COLO668 (cell line): ENCODE data around the gene RHOH.
"Not testable (repeated sequence)": the region's sequence is repeated elsewhere in the genome, so short reads cannot be mapped to it uniquely, and the experiment has no call there.

ENCODE experiments used
- DNase-seq: peaks from one replicate; lab custom pipeline; 2025; ENCODE audit not compliant: unreplicated experiment; lab: John Stamatoyannopoulos, UW

The RHOH gene, protein sequence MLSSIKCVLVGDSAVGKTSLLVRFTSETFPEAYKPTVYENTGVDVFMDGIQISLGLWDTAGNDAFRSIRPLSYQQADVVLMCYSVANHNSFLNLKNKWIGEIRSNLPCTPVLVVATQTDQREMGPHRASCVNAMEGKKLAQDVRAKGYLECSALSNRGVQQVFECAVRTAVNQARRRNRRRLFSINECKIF

DNA sequence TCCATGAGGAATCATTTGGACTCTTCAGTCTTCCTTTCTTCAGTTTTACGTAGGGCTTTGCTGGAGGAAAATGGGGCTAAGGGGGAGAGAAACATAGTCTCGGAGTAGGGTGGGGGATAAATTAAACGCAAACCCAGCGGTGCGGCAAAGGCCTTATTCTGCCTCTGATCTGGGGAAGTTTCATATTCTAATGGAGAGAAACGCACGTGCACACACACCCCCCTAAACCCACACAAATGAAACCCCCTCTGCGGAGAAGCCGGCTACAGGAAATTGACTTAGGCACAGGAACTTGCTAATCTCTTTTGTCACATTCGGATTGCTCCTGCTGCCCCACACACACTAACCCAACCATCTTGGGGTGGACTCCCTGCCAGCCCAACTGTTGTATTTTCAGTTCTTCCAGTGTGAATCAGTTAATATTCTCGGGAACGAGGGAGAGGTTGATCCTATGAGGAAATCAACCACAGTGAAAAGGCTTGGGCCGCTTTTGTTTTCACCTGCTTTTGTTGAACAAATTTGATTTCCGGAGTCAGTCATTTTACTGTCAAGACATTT lies at the start of gene RHOH:
TSS of gene RHOH (plus strand) at position 308 of the 558 bp plus-strand sequence. CDS start 46,356 bp downstream, outside the sequence.
- no peak for DNase-seq

DNA sequence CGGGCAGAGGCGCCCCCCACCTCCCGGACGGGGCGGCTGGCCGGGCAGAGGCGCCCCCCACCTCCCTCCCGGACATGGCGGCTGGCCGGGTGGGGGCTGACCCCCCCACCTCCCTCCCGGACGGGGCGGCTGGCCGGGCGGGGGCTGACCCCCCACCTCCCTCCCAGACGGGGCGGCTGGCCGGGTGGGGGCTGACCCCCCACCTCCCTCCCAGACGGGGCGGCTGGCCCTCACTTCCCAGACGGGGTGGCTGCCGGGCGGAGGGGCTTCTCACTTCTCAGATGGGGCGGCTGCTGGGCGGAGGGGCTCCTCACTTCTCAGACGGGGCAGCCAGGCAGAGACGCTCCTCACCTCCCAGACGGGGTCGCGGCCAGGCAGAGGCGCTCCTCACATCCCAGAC lies 49.3 kb upstream of the RHOH start:
- DNase-seq: not testable (repeated sequence)

DNA sequence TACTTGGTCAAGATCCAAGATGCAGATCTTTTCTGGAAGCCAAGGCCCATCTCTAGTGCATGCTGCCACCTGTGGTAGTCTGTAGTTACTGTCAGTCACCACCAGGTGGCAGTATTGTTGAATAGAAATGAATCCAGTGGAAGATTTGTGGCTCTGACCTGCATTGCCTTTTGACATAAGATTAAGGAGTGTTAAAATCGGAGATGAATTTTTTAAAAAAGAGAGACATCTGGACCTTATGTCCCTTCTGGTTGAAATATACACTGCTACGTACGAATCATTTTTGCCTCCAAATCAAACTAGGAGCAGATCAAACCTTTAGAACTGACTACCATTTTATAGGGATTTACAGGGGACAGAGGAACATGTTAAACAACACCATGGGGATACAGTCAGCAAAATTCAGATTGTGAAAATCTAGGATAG lies 46.9 kb upstream of the RHOH start:
- peak; percentile 54 for DNase-seq

DNA sequence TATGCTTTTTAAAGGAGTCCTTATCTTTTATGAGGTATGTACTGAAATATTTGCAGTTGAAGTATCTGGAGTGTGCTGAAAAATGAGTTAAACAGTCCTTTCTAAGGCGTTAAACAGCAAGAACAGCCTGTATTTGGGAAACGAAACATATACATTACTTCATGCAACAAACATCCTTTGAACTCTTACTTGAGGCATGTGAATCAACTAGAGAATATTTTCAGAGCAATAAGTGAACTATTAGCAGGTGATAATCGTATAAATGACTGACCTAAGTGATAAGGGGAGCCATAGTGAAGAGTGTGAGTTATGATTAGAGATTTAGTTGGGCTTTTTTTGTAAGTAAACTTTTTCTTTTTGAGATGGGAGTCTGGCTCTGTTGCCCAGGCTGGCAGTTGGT lies 45.9 kb upstream of the RHOH start:
- DNase-seq: no peak

DNA sequence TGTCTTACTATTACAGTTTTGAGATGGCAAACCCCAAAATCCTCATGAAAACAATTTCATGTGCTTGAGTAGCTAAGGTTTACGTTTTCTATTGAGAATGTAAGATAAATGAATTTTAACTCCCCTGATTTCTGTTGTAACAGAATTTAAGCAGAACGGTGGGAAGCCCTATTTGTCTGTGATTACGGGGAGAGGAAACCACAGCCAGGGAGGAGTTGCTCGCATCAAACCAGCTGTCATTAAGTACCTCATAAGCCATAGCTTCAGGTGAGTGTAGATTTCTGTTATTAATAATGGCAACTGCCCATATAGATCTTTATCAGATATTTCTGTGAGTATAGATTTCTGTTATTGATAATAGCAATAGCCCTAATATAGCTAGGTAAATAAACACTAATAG lies 44.2 kb upstream of the RHOH start:
- DNase-seq: no peak

DNA sequence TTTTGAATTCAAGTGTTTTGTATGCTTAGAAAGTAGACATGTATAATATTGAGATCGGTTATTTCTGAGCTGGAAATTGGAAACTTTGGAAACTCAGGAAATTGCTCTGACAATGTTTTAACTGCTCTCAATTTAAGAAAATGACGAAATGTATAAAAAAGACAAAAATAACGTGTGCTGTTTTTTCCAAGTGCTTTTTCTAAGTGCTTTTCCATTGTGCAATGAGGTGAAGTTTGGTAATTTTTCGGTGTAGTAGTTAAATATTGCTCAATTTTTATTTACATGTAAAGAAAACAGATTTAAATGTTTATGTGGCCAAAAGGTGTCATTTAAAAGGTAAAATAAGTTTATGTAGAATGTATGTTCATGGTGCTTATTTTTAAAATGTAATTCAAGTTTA lies 39.4 kb upstream of the RHOH start:
- no peak for DNase-seq

DNA sequence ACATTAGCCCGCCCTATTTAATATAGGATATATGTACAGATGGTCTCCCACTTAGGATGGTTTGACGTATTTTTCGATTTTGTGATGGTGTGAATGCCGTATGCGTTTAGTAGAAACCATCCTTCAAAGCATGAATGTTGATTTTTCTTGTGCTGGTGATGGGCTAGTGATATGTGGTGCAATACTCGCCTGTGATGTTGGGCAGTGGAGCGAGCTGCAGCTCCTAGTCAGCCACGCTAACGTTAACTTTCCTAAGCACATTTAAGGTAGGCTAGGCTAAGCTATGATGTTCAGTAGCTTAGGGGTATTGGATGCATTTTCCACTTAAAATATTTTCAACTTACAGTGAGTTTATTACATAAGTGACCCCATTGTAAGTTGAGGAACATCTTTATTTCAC lies 36.6 kb upstream of the RHOH start:
- no peak for DNase-seq

DNA sequence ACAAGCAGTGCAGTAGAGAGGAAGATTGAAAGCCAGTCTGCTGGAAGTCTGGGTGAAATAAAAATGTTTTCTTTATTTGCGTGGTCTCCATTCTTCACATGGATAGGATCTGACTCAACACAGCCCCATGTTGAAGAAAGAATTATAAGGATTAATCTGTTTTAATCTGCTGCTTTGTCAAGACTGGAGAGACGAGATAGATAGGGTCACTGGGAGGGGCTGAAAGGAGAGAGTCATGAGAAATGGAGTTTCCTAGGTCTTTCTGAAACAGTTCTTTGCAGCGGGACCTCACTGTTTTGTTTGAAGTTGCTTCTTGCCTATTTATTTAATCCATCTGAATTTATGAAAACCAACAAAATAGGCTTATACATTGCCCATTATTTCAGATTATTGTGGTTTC lies 32.4 kb upstream of the RHOH start:
- DNase-seq: no peak

DNA sequence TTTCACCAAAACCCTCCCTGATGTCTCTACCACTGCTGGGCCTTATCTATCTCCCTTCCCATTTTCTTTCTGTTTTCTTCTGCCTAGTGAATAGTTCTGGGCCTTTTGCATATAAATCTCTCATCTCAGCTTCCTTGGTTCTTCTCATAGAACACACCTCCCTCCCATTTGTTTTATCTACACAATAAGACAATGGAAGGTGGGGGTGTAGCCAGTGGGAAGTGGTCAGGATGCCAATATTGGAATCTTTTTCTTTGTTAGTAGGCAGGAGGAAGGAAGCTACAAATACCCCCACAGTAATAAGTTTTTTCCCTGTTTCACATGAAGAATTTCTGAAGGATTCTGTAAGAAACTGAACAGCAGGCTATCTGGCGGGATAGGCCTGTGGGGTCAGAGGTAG lies 30.9 kb upstream of the RHOH start:
- no peak for DNase-seq

DNA sequence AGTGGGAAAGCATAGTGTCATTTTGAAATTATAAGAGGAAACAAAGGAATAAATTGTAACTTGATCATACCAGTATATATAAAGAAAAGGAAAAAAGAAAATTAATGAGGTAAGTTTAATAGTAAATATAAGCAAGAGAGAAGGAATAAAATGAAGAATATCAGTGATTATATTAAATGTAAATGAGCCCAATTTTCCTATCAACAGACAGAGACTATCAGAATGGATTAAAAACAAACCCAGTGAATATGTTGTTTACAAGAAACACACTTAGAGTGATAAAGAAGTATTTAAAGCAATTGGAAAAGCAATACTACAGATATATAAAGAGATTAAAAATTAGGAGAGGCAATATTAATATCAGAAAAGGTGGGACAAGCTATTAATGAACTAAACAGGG lies 28.8 kb upstream of the RHOH start:
- DNase-seq: no peak

DNA sequence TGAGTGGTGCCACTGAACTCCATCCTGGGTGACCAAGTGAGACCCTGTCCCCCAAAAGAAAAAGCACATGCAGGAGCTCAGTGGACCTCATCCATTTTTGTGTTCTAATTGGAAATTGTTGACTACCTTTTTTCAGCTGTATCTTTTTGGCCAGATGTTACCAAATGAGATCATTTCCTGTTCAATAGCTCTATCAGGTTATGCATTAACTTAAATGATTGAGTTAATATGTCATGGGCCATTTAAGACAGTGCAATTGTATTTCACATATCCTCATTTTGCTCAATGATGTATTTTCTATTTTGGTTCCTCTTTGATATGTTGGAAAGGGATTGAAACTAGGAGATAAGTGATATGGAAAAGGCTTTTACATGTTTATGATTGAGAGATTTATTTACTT lies 26.2 kb upstream of the RHOH start:
- DNase-seq: no peak

DNA sequence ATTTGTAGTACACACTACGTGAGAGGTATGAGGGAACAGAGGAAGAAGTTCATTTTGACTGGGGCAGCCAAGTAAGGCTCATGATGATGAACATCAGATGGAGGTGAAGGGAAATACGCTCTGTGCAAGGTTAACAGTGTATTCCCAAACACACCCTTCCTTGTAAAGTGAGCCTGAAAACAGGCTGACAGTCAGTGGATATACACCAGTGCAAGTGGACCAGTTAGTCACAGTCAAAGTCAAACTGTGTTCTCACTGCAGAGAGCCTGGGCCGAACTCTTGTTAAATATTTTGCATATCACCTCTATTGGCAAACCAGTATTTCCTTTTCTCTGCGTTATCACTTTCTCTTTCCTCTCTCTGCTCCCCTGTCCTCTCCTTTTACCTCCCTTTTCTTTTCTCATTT lies 23.4 kb upstream of the RHOH start:
- DNase-seq: no peak

DNA sequence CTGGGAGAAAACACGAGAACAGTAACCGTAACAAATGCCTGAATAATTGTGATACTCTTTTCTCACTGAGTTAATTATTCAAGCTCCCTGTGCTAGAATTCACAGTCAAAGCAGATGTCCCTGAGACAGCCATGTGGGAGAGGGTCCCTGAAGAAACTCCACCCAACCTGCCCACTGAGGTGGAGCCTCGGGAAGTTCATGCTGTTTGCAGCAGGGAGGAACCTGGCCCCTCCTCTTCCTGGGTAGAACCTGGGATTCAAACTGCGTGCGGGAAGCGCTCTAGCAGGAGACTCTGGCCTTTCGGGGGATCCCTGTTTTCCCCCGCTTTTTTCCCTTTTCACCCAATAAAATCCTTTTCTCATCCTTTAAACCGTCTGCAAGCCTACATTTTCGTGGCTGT lies 20.2 kb upstream of the RHOH start:
- no peak for DNase-seq

DNA sequence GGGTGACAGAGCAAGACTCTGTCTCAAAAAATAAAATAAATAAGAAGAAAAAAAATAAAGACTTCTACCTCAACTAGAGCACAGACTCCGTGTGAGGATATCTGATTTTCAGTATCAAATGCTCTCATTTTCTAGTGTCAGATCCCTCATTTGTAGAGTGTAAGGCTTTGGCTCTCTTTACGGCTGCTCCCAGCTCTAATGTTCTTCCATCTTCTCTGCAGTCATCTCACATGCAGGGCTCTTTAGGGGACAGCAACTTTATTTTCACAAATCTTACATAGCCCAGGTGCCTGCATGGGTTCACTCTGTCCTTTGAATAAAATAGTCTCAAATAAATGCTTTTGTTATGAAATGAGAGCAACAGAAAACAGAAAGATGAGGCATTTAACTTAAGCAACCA lies 19.2 kb upstream of the RHOH start:
- DNase-seq: no peak

DNA sequence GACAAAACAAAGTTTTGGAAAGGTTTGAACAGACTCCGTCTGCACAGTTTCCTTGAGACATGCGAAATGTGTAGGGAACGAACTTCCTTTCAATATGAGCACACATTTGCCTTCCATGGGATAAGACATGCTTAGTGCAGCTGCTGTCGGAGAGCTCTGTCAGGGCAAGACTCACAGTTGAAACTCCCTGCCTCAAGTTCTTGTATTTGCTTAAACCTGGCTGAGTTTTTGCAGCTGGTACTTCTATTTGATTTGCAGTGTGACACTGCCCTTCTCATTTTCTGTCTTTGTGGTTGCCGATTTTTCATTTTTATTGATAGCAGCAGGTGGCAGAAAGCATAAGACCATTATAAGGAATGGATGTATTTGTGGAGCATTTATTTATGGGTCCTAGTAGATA lies 18.2 kb upstream of the RHOH start:
- no peak for DNase-seq

DNA sequence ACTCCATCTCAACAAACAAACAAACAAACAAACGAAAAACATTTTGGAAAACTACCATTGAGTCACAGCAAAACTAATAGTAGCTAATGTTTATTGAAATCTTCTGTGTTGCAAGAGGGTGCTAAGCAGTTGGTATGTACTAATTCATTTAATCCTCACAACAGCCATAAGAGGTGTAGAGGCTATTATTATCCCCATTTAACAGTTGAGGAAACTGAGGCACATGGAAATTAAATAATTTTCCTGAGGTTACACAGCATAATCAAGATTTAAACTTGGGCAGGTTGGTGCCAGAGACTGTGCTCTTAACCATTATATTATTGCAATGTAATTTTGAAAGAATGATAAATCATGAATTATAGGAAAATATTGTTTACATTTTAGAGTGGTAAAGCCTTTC lies 17.5 kb upstream of the RHOH start:
- DNase-seq: no peak

DNA sequence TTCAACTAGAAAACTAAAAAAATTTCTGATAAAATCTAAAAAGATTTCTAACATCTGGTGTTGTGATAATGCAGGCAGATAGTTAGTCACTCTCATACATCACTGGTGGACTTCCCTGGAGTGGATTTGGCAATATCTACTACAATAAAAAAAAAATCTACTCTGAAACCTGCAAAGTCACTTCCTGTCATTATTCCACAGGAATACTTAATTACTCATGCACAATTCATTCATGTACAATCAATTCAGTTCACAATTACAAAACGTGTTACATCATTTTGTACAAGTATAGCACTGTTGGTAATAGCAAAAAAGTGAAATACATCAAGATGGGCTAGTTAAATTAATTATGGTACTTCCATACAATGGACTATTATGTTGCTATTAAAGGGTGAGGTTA lies 16.5 kb upstream of the RHOH start:
- DNase-seq: no peak

DNA sequence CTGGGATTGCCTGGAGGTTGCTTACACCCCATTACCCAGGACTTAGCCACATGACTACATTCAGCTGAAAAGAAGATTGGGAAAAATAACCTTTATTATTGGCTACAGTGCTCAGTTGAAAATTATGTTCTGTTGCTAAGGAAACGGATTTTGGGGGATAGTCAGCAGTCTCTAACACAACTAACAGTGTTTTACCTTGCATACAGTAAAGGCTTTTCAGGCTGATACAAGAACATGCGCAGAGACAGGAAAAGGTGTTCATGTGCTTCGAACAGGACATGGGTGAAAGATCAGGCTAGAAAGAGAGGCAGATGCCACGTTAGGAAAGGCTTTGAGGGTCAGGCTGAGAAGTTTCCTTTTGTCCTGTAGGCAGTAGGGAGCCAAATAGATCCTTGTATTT lies 14.8 kb upstream of the RHOH start:
- no peak for DNase-seq

DNA sequence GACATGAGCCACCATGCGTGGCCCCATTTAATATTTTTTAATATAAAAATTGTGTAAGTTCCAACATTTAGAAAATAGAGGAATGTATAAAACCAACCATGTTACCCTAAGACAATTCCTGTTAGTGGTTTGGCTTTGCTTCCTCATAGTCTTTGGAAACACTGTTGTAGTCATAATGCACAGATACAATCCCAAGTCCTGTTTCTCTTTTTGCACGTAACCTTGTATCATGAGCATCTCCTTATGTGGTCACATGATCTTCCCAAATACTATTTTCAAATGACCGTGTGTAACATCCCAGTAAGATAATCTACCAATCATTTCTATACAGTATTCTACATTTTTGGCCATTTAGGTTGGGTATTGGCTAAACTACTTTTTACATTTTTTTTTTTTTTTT lies 13.9 kb upstream of the RHOH start:
- no peak for DNase-seq

DNA sequence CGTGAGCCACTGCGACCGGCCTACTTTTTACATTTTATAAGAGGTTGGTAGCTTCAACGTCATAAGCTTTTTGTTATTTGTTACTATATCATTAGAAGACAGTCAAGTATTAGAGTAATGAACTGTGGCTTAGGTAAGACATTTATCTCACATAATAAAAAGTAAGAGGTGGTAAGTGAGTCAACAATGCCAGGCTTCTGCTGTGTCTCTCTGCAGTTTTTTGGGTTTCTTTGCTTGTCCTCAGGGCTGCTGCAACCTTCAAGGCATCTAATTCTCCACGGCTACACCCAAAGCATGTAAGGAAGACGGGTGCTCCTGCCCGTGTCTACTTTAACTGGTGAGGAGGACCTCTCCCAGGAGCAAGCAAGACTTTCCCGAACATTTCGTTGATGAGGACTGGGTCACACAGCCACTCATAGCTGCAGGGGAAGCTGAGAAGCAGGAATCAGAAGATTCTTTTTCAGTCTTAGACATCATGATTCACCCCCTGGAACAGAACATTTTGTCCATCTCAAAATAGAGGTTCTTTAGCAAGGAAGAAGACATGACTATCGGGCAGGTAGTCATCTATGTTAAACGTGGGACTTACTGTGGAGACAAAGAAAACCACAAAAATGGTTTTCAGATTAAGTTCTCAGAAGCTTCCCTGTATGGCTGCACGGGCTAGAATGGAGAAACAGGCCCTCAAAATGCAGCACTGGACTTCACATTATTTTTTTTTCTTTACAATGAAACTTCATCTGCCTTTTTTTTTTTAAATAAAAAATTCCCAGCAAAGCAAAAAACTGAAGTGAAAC lies 13.0 kb upstream of the RHOH start:
- DNase-seq: no peak

DNA sequence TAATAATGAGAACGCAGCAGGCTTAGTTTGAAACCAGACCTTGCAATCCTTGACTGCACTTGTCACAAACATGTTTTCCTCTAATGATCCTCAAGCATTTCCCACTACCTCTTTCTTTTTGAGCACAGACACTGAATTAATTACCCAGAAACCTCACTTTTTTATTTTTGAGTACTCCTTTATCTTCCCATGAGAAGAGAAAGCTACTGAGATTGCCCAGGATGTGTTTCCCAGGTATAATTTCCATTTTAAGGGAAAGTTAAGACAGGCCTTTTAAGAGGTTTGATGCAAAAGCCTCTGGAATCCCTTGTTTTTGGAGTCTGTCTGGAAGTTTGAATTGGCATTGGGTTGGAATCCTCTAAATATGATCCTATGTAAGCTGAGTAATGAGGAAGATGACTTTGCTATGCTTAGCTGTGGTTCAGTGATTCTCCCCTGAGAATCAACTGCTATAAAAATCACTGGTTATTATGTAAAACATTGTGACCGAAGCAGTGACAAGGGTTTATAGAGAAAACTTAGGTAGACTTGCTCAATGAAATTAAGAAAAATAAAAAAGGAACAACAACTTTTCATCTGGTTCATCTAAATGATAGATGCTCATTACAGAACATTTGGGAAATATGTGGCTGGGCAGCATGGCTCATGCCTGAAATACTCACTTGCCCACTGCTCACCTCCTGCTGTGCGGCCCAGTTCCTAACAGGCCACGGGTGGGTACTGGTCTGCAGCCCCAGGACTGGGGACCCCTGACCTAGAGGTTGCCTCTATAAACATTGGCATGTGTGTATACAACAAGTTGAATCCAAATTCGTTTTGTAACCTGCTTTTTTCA lies 10.8 kb upstream of the RHOH start:
- DNase-seq: no peak

DNA sequence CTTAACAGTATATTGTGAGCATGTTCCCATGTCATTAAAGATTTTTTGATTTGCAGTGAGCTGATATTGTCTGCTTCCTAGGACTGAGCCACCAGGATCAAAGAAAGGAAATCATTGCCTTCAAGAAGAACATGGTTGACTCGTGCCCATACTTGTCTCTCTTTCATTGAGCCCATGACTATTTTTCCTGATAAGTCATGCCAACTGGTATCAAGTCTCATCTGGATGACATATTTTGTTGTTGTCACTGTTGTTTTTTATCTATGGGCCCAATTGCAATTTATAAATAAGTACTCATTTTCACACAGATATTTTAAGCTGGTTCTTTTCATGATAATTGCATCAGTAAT lies 10.2 kb upstream of the RHOH start:
- DNase-seq: no peak
